GM19328 (cell line): ENCODE measurements around the gene ANKRD40.
"Not testable (repeated sequence)": the region's sequence is repeated elsewhere in the genome, so short reads cannot be mapped to it uniquely, and the experiment has no call there.

Experiments used
- ATAC-seq: cut with Tn5 transposase; IDR thresholded peaks from one replicate; pipeline ENCODE4 v1.9.1; 2021; ENCODE audit warnings: mild to moderate bottlenecking, moderate library complexity; ENCODE audit not compliant: unreplicated experiment

ANKRD40 gene

GRCh38 chr17:50712641-50713040 is 4.9 kb upstream of the ANKRD40 start:
- ATAC-seq: no peak

GRCh38 chr17:50710650-50711049 is 2.9 kb upstream of the ANKRD40 start:
- ATAC-seq: no peak

- ATAC-seq: no peak
Measured at GRCh38 chr17:50710025-50710424, 2.3 kb upstream of the ANKRD40 start.

GRCh38 chr17:50709053-50709452 is 1.3 kb upstream of the ANKRD40 start:
- not testable (repeated sequence) for ATAC-seq

GRCh38 chr17:50708050-50709000 is 611 bp upstream of the ANKRD40 start:
- no peak for ATAC-seq

- no peak for ATAC-seq
Measured at GRCh38 chr17:50703162-50703561, 4.6 kb downstream of the ANKRD40 start.

- ATAC-seq: no peak
Measured at GRCh38 chr17:50699410-50699809, 8.3 kb downstream of the ANKRD40 start.

GRCh38 chr17:50697663-50698272 is 9.9 kb downstream of the ANKRD40 start:
- ATAC-seq: no peak

GRCh38 chr17:50697062-50697461 is 10.7 kb downstream of the ANKRD40 start:
- no peak for ATAC-seq

- ATAC-seq: no peak
Measured at GRCh38 chr17:50696365-50696879, 11.3 kb downstream of the ANKRD40 start.

- ATAC-seq: no peak
Measured at GRCh38 chr17:50693036-50693682, 14.6 kb downstream of the ANKRD40 start.

GRCh38 chr17:50692448-50693035 is 15.2 kb downstream of the ANKRD40 start:
- ATAC-seq: no peak

GRCh38 chr17:50691550-50692447 is 15.9 kb downstream of the ANKRD40 start:
- no peak for ATAC-seq

- no peak for ATAC-seq
Measured at GRCh38 chr17:50690887-50691549, 16.7 kb downstream of the ANKRD40 start.

- ATAC-seq: no peak
Measured at GRCh38 chr17:50689956-50690886, 17.5 kb downstream of the ANKRD40 start.

GRCh38 chr17:50689251-50689650 is 18.5 kb downstream of the ANKRD40 start:
- ATAC-seq: no peak

GRCh38 chr17:50688245-50688644 is 19.5 kb downstream of the ANKRD40 start:
- no peak for ATAC-seq
